GM12874 (cell line): ENCODE measurements around the gene HOXD11.

Experiments used
- CTCF ChIP-seq: IDR thresholded peaks from 2 replicates; pipeline ENCODE4 v1.5.1; 2011; ENCODE audit warnings: low read depth, mild to moderate bottlenecking, control low read depth, low read length, moderate library complexity; ENCODE audit not compliant: insufficient read depth

HOXD11 gene

DNA sequence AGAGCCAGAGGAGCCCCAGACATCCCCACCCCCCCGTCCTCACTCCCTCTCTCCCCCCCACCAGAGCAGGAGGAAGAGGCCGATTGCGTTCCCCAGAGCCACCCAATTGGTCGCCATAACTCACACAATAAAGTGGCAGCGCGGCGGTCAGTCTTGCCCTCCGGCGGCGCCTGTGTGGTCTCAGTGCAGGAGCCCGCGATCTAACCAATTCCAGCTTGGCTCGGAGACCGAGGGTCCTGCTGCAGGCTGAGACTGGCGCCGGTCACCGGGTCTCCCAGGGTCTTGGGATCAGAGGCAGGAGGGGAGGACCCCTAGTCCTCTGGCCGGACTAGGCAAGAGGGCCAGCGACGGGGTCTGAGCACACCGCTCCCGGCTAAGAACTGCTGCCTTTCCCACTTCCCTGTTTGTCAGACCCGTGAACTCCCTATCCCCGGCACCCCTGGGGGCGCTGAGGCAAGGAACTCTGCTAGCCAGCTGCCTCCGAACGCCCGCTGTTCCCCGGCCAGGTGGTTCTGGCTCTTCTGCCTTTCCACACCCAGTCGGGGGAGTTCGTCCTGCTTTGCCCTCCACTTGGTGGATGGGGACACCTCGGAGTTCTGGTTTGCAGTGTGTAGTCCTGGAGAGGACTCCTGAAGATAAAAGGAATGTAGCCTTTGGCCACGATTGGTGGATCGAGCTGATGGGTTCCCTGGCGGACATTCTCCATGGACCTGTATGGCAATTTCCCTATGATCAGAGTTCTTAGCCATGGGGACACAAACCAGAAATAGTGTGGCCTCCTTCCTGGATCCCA is 8.5 kb upstream of the HOXD11 start:
- no peak for TF ChIP-seq CTCF

- no peak for TF ChIP-seq CTCF
Observed at GRCh38 chr2:176099159-176099727, 7.8 kb upstream of the HOXD11 start.

- no peak for TF ChIP-seq CTCF
Observed at GRCh38 chr2:176099728-176100546, 7.1 kb upstream of the HOXD11 start, which contains the start of gene HOXD12. Gene HOXD12, plus strand, starts transcription at chr2:176099795. Its CDS starts 7 bp downstream, at chr2:176099802.

DNA sequence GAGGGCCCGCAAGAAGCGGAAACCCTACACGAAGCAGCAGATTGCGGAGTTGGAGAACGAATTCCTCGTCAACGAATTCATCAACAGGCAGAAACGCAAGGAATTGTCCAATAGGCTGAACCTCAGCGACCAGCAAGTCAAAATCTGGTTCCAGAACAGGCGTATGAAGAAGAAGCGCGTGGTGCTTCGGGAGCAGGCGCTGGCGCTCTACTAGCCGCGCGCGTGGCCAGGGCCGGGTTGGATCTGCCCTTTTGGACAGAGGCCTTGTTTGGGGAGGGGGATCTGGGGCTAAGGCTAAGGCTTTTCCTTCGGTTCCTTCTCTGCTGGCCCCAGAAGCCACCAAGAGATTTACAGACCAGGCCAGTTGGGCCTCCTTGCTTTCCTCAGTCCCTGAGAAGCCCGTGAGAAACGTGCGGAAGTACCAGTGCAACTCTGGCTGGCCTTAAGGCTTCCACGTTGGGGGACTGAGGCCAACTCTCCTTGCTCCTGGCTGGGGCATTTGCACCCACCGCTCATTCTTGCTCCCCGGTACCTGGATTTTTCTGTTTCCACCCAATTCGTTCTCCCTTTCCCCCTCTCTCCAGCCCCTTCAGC is 6.4 kb upstream of the HOXD11 start:
- no peak for TF ChIP-seq CTCF

DNA sequence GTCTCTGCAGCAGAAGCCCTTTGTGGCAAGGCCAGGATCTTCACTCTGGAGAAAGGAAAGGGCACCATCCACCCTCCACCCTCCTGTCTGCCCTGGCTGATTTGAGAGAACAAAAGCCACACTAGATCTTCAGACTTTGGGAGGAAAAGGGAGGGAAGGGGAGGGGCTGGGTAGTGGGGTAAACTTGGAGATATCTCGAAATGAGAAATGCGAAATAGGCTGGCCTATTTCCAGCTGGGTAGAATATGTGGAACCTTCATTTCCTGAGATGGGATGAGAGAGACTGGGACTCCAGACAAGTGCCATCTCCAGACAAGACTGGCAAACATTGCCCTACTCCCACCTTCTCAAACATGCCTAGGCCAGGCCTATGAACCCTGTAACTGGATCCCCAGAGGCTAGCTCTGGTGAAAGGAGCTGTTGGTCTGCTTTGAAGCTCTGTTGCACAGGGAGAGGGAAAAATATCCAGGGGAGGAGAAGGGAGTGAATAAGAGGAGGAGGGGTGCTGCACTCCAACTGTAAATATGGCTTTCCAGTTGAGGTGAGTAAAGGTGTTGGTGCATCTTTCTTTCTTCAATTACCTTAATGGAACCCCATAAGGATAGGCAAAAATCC is 5.8 kb upstream of the HOXD11 start:
- no peak for TF ChIP-seq CTCF

DNA sequence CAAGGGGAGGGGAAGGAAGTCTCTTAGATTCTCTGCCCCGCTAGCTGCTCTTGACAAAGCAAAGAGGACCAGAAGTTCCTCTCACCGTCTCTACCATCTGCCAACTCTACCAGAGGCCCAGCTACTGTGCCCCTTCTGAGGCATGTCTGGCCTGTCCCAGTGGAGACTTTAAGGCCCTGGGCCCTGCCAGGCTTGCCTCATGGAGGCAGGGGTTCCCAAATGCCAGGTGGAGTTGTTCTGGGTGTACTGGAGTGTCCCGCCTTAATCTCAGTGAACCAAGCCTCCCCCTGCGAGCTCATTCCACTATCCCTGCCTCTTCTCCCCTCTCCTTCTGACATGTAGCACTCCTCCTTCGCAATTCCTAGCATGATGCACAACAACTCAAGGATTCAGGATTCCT is 5.2 kb upstream of the HOXD11 start:
- TF ChIP-seq CTCF = no peak

- no peak for TF ChIP-seq CTCF
Observed at GRCh38 chr2:176102309-176102866, 4.7 kb upstream of the HOXD11 start.
